Progenitor cell of endocrine pancreas (in vitro differentiated cells): ENCODE measurements around the gene SPACA4. TPM values are rescaled to one million over a fixed set of nuclear protein-coding genes. Genes with fewer than 3 reads are reported as not detected.

ENCODE experiments used
- DNase-seq: peaks from one replicate; pipeline ENCODE4 v3.0.0; 2021; ENCODE audit warnings: low spot score; ENCODE audit not compliant: unreplicated experiment
- H3K27ac Mint-ChIP-seq: 2 replicates; pipeline ENCODE4 v1.8.0; 2021; ENCODE audit warnings: mild to moderate bottlenecking, moderate library complexity, mixed read lengths
- H3K27me3 Mint-ChIP-seq: 2 replicates; pipeline ENCODE4 v1.8.0; 2021; ENCODE audit warnings: mixed read lengths
- H3K36me3 Mint-ChIP-seq: 2 replicates; pipeline ENCODE4 v1.8.0; 2022; ENCODE audit warnings: mixed read lengths; ENCODE audit not compliant: insufficient read depth
- H3K4me1 Mint-ChIP-seq: 2 replicates; pipeline ENCODE4 v1.8.0; 2021; ENCODE audit warnings: low read depth, mixed read lengths
- H3K4me3 Mint-ChIP-seq: 2 replicates; pipeline ENCODE4 v1.8.0; 2021; ENCODE audit warnings: low read depth, mild to moderate bottlenecking, moderate library complexity, mixed read lengths
- H3K9me3 Mint-ChIP-seq: 2 replicates; pipeline ENCODE4 v1.8.0; 2021; ENCODE audit warnings: low read depth, mixed read lengths
- total RNA-seq: library from RNA; stranded (reverse); gene quantifications from 2 replicates; pipeline ENCODE4 v1.2.1, GENCODE V29; 2021
- TF ChIP-seq, protein P1 (sequence below): fragments of 200-600 bp; sonication (generic); IDR thresholded peaks from one replicate; pipeline ENCODE4 v1.5.0; 2021; ENCODE audit warnings: antibody characterized with exemption, mild to moderate bottlenecking; ENCODE audit not compliant: unreplicated experiment

The SPACA4 gene
- total RNA-seq, 1 donor from 2014 or later = not detected

DNA sequence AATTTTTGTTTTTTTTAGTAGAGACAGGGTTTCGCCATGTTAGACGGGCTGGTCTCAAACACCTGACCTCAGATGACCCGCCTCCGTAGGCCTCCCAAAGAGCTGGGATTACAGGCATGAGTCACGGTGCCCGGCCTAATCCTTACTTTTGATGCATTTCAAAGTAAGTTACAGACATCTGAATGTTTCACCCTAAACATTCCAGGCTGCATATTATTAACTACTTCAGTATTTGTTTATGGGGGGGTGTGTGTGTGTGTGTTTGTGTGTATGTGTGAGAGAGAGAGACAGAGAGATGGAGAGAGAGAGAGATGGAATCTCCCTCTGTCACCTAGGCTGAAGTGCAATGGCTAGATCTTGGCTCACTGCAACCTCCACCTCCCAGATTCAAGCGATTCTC lies 41.5 kb upstream of the SPACA4 start:
- no peaks in the 10 kb centered on the region for H3K36me3 Mint-ChIP-seq
- TF ChIP-seq, protein P1, sequence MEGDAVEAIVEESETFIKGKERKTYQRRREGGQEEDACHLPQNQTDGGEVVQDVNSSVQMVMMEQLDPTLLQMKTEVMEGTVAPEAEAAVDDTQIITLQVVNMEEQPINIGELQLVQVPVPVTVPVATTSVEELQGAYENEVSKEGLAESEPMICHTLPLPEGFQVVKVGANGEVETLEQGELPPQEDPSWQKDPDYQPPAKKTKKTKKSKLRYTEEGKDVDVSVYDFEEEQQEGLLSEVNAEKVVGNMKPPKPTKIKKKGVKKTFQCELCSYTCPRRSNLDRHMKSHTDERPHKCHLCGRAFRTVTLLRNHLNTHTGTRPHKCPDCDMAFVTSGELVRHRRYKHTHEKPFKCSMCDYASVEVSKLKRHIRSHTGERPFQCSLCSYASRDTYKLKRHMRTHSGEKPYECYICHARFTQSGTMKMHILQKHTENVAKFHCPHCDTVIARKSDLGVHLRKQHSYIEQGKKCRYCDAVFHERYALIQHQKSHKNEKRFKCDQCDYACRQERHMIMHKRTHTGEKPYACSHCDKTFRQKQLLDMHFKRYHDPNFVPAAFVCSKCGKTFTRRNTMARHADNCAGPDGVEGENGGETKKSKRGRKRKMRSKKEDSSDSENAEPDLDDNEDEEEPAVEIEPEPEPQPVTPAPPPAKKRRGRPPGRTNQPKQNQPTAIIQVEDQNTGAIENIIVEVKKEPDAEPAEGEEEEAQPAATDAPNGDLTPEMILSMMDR = no peak
- no peaks in the 10 kb centered on the region for H3K9me3 Mint-ChIP-seq
- peaks cover 9% of the 10 kb centered on the region for H3K4me1 Mint-ChIP-seq
- no peak overlapping the region for H3K27ac Mint-ChIP-seq
- DNase-seq = no peak
- H3K4me3 Mint-ChIP-seq = no peak overlapping the region
- H3K27me3 Mint-ChIP-seq = peaks cover 10% of the 10 kb centered on the region

DNA sequence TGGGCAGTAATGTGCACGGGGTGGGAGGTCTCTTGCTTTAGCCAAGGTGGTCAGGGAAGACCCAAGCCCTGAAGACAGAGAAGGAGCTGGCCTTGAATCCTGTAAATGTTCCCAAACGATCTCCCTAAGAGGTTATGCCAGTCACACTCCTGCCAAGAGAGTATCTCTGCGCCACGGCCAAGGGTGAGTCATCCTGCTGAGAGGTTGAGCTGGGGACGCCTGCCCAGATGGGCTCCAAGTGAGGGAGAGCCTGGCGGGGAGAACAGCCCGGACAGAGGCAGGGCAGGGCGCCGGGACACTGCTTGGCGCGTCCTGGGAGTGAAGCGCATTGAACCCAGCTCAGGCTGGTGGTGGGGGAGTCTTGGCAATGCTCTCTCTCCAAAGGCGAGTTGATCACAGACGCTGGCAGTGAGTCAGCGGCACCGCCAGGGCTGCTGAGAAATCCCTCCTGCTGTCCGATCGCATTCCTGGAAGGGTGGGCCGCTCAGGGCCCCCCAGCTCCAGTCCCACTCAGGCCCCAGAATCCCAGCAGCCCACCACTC lies 38.1 kb upstream of the SPACA4 start:
- TF ChIP-seq, protein P1 = no peak
- no peak for DNase-seq
- H3K27me3 Mint-ChIP-seq = peaks cover 10% of the 10 kb centered on the region
- H3K4me3 Mint-ChIP-seq = no peak overlapping the region
- H3K36me3 Mint-ChIP-seq = no peaks in the 10 kb centered on the region
- no peaks in the 10 kb centered on the region for H3K9me3 Mint-ChIP-seq
- peaks cover 26% of the 10 kb centered on the region for H3K4me1 Mint-ChIP-seq
- peak overlapping the region; percentile 80 for H3K27ac Mint-ChIP-seq

DNA sequence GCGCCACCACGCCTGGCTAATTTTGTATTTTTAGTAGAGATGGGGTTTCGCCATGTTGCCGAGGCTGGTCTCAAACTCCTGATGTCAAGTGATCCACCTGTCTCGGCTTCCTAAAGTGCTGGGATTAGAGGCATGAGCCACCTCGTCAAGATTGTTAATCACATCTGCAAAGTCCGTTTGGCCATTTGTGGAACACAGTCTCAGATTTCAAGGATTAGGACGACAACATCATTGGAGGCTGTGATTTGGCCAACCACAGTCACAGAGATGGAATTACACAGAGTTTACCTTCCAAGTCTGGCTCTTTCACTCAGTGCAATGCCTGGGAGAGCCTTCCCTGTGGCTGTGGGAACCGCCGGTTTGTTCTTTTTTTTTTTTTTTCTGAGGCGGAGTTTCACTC lies 36.7 kb upstream of the SPACA4 start:
- H3K27ac Mint-ChIP-seq = no peak overlapping the region
- no peaks in the 10 kb centered on the region for H3K9me3 Mint-ChIP-seq
- TF ChIP-seq, protein P1 = no peak

DNA sequence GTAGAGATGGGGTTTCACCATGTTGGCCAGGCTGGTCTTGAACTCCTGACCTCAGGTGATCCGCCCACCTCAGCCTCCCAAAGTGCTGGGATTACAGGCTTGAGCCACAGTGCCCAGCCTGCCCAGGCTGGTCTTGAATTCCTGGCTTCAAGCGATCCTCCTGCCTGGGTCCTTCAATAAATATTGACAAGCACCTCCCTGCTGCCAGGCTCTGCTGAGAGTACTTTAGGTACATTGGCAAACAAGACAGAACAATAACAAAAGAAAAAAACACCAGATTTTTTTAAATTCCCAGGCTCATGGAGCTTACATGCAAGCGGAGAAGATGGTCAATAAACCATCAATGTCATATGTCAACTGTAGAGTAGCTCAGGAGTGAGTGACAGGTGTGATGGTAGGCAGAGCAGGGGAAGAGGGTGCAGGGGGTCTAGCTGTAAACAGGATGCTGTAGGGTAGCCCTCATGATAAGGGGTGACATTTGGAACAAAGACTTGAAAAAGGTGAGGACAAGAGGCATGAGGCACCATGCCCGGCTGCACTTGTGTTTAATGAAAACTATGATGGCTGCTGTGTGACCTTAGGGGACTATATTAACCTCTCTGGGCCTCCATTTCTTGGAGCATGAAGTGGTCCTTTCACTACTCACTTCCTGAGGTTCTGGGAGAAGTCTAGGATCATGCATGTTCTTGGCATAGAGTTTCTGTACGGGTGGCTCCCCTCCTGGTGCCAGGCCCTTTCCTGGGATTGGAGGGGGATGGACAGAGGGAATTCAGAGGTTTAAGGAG lies 35.0 kb upstream of the SPACA4 start:
- TF ChIP-seq, protein P1 = no peak
- H3K9me3 Mint-ChIP-seq = no peaks in the 10 kb centered on the region
- H3K27me3 Mint-ChIP-seq = peaks cover 10% of the 10 kb centered on the region
- H3K36me3 Mint-ChIP-seq = no peaks in the 10 kb centered on the region
- peaks cover 28% of the 10 kb centered on the region for H3K4me1 Mint-ChIP-seq
- no peak for DNase-seq
- peak overlapping the region; percentile 94 for H3K27ac Mint-ChIP-seq
- H3K4me3 Mint-ChIP-seq = no peak overlapping the region

More for the DNA sequence above, 36.7 kb upstream of the SPACA4 start:
- Mint-ChIP-seq H3K36me3 (no peaks in the 10 kb centered on the region), H3K27me3 (peaks cover 10% of the 10 kb centered on the region), H3K4me1 (peaks cover 30% of the 10 kb centered on the region), H3K4me3 (no peak overlapping the region)
- no peak for DNase-seq

DNA sequence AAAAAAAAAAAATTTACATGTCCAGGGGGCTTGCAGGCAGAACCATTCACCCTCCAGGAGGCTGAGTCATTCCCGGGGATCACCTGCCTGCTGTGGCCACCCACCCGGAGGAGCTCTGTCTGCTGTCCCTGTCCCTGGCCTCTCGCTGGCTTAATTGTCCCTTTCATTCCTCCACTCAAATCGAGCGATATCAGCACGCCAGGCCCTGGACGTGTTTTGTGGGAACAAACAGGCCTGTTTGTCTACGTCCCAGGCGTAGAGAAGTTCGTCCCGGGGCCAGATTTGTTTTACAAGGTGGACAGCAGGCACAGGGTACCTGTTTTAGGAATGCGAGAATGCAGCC lies 33.4 kb upstream of the SPACA4 start:
- Mint-ChIP-seq H3K27ac (peak overlapping the region; percentile 94), H3K27me3 (peaks cover 4% of the 10 kb centered on the region), H3K4me3 (peak overlapping the region; percentile 24)

More for the DNA sequence above, 33.4 kb upstream of the SPACA4 start:
- DNase-seq = no peak
- TF ChIP-seq, protein P1 = no peak
- H3K9me3 Mint-ChIP-seq = no peaks in the 10 kb centered on the region
- H3K4me1 Mint-ChIP-seq = peaks cover 28% of the 10 kb centered on the region
- H3K36me3 Mint-ChIP-seq = no peaks in the 10 kb centered on the region
